ENCODE measurements around the gene PGBD5.

The PGBD5 gene

GRCh38 chr1:230277201-230278025 lies 148.7 kb downstream of the PGBD5 start:
- no peak for DNase-seq

DNA sequence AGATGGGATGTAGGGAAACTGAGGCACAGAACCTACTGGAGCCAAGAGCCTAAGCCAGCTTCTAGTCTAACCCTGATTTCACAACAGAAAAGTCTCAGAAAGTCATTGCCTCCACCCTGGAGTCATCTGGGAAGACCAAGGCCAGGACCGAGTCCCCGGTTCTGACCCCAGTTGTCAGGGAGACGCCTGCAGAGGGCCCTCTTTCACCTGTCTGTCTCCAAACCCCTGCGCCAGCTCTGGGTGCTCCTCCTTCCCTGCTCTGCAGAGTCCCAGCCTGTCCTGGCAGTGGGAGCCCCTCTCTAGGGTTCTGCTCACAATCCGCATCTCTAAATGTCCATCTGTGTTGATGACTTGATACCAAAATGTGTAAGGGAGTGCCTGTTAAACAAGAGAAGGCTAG lies 149.7 kb downstream of the PGBD5 start:
- no peak for DNase-seq

DNA sequence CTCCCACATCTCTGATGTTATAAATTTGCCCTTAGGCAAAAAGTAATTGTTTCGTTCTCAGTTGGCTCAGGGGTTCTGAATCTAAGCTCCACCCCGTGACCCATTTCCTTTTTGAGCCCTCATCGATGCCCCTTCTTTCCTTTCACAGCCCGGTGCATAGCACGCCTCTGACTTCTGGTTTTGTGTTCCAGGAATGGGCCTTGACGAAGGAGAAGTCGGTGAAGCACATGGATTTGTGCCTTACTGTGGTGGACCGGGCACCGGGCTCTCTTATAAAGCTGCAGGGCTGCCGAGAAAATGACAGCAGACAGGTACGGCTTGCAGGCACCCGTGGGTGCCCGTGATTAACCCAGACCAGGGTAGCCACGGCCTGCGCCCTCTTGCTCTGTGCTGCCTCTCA lies 151.9 kb downstream of the PGBD5 start:
- DNase-seq = no peak

- DNase-seq = no peak
Observed at GRCh38 chr1:230273141-230273710, 152.9 kb downstream of the PGBD5 start.

- DNase-seq = no peak
Observed at GRCh38 chr1:230272557-230272956, 153.6 kb downstream of the PGBD5 start.

GRCh38 chr1:230271300-230272035 lies 154.7 kb downstream of the PGBD5 start:
- no peak for DNase-seq

DNA sequence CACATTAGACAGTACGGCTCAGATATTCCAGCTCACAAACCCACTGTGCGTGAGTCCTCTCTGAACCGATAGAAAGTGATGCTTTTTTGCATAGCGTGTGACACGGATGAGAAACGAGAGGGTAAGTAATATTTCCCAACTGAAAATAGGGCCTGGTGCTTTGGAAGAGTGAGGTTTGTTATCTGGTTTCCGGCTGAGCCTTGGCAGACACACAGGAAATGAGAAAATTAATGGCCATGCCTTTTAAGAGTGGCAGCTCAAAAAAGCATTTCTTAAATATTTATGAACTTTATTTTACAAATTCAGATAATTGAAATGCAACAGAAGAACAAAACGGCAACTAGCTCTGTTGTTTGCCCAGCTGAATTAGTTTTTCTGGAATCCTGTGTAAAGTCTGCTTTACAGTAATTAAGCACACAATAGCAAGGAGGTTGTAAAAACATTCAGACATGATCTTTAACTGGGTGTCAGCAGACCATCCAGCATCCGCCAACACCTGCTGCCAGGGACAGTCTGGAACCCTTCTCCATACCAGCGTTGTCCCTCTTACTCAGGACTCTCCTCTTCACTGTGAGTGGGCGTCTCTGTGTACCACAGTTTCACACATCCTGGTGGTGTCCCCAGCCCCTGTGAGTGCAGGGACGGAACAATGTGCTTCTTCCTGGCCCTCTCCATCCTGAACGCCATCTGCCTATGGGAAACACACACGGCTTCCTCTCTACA lies 155.4 kb downstream of the PGBD5 start:
- no peak for DNase-seq

DNA sequence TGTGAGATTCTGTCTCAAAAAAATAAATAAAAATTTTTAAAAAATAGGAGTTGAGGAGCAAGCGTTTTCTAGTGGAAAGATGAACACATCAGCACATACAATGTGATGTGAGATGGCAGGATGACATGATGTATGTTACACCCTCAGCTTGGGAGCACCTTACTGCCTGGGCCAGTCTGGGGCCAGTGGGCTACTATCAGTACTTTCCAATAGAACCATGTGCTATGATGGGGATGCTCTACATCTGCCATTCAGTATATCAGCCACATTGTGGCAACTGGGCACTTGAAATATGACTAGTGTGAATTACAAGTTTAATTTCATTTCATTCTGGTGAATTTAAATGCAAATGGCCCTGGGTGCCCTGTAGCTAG lies 156.0 kb downstream of the PGBD5 start:
- DNase-seq = no peak

DNA sequence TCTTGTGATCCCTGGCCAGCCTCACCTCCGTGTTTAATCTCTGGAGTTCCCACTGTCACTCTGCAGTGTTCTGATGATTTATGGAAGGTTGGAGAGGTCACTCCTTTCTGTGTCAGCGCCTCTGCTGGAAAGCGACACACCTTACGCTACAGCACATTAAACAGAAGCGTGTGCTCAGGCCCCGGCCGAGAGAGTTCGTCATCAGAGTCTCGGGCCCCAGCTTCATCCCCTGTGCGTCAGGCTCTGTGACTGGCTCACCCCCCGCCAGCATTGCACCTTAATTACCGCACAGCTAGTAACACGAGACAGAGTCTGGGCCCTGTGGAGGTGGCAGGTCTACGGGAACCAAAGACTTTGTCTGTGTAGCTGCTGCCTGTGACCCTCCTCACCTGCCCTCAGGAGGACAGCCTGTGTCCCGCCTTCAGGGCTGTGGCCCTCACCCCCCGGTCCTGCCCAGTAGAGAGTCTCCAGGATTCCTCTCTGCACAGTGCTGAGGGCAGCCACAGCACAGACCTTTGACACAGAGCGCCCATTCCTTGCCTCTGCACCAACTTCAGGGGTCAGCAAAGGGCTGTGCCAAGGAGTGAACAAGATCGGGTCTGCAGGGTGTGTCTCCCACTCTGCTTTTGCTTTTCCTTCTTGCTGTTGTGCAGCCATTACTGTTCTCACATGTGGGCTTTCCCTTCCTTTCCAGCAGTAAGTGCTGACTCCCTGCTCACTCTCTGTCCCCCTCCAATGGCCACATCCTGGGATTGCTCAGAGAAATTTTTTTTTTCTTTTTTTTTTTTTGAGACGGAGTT lies 157.6 kb downstream of the PGBD5 start:
- DNase-seq = no peak

DNA sequence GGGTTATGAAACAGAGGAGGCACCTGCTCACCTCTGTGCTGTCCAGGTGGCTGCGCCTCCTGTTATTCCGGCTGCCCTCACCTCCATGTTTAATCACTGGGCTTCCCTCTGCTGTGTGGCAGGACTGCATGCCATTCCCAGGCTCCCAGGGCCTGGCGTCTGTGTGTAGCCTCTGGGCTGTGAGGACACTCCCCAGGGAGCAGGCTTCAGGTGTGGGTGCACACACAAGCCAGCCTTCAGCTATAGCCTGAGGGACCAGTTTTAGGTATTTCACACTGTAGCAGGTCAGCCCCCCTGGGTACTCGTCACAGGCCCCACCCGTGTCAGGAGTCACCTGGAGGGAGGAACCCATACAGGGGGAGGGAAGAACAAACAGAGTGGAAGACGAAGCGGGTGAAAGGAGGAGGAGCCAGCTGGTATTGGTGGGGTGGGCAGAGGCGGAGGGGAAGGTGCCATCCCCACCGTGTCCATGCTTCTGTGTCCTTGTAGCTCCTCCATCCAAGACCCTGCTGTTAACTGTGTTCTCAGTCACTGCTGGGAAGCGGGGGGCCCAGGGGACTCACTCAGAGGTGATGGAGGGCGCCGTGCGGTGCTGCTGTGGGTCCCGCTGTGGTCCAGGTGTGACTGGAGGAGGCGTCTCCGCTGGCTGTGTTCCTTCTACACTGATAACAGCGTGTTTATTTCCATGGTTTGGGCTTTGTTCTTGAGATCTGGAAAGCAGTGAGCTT lies 158.6 kb downstream of the PGBD5 start:
- DNase-seq = no peak

GRCh38 chr1:230266456-230266855 lies 159.7 kb downstream of the PGBD5 start:
- DNase-seq = no peak

- DNase-seq = no peak
Observed at GRCh38 chr1:230265200-230266115, 160.7 kb downstream of the PGBD5 start.

Data from activated naive CD4-positive, alpha-beta T cell treated with anti-CD3 and anti-CD28 coated beads, Interleukin-2, amount 50 U/mL, for 16 hours (primary cell).